ENCODE results near the gene CSF3. TPM values are rescaled to one million over a fixed set of nuclear protein-coding genes. Genes with fewer than 3 reads are reported as not detected.

Gene CSF3
- polyA plus RNA-seq, 1 donor from 2014 or later: not detected

DNA sequence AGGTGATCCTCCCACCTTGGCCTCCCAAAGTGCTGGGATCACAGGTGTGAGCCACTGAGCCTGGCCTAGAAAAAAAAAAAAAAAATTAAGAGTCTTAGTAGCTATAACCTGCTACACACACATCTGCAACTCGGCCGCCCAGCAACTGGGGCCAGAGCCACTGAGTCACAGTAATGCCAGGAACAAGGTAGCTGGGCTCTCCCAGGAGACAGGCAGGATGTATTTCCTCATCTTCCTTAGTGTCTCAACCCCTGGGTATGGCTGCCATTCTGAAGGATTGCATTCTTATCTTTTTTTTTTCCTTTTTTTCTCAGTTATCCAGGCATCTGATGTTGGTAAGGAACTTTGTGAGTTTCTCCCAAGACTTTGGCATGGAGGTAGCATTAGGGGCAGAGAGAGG lies 41.7 kb upstream of the CSF3 start:
- TF ChIP-seq POLR2AphosphoS5 (IDR thresholded peaks at IDR 0.05) (no peak), EP300 (conservative IDR thresholded peaks at IDR 0.05; ENCODE audit: poor library complexity, severe bottlenecking) (no peak), RAD21 (conservative IDR thresholded peaks at IDR 0.05) (no peak), CTCF (IDR thresholded peaks at IDR 0.05; ENCODE audit: poor library complexity, severe bottlenecking) (no peak), TAF1 (IDR thresholded peaks at IDR 0.05; ENCODE audit: low read depth) (no peak), EZH2 (IDR thresholded peaks at IDR 0.05; ENCODE audit: borderline replicate concordance, insufficient read depth, low read length, poor library complexity, severe bottlenecking) (no peak), MXI1 (conservative IDR thresholded peaks at IDR 0.05; ENCODE audit: poor library complexity, severe bottlenecking) (no peak), SMC3 (conservative IDR thresholded peaks at IDR 0.05; ENCODE audit: poor library complexity) (no peak)
- TF ChIP-seq, protein P1, sequence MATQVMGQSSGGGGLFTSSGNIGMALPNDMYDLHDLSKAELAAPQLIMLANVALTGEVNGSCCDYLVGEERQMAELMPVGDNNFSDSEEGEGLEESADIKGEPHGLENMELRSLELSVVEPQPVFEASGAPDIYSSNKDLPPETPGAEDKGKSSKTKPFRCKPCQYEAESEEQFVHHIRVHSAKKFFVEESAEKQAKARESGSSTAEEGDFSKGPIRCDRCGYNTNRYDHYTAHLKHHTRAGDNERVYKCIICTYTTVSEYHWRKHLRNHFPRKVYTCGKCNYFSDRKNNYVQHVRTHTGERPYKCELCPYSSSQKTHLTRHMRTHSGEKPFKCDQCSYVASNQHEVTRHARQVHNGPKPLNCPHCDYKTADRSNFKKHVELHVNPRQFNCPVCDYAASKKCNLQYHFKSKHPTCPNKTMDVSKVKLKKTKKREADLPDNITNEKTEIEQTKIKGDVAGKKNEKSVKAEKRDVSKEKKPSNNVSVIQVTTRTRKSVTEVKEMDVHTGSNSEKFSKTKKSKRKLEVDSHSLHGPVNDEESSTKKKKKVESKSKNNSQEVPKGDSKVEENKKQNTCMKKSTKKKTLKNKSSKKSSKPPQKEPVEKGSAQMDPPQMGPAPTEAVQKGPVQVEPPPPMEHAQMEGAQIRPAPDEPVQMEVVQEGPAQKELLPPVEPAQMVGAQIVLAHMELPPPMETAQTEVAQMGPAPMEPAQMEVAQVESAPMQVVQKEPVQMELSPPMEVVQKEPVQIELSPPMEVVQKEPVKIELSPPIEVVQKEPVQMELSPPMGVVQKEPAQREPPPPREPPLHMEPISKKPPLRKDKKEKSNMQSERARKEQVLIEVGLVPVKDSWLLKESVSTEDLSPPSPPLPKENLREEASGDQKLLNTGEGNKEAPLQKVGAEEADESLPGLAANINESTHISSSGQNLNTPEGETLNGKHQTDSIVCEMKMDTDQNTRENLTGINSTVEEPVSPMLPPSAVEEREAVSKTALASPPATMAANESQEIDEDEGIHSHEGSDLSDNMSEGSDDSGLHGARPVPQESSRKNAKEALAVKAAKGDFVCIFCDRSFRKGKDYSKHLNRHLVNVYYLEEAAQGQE (IDR thresholded peaks at IDR 0.05; ENCODE audit: borderline replicate concordance): no peak
- Histone ChIP-seq H3K9me3 (ENCODE audit: low read length) (no peaks in the 10 kb centered on the region), H3K27ac (ENCODE audit: low read length) (no peak overlapping the region), H3K36me3 (ENCODE audit: insufficient read depth, low read length) (no peaks in the 10 kb centered on the region), H3K27me3 (ENCODE audit: insufficient read depth, low read depth, low read length) (no peaks in the 10 kb centered on the region), H4K20me1 (ENCODE audit: insufficient read depth) (no peaks in the 10 kb centered on the region), H3K4me3 (ENCODE audit: low read length) (no peak overlapping the region), H3K9ac (ENCODE audit: low read length) (no peak overlapping the region), H3K4me2 (ENCODE audit: low read length) (no peak overlapping the region), H3K9me2 (ENCODE audit: insufficient read depth, low read length) (no peaks in the 10 kb centered on the region), H2AFZ (ENCODE audit: low read depth, low read length) (no peak overlapping the region), H3F3A (ENCODE audit: insufficient read depth, low read length, poor library complexity, severe bottlenecking) (no peaks in the 10 kb centered on the region), H3K79me2 (replicated peaks; ENCODE audit: insufficient read depth, low read length) (no peaks in the 10 kb centered on the region)

- Histone ChIP-seq H2AFZ (ENCODE audit: low read depth, low read length) (no peak overlapping the region), H3K36me3 (ENCODE audit: insufficient read depth, low read length) (no peaks in the 10 kb centered on the region), H3K4me3 (ENCODE audit: low read length) (no peak overlapping the region), H3F3A (ENCODE audit: insufficient read depth, low read length, poor library complexity, severe bottlenecking) (no peaks in the 10 kb centered on the region), H4K20me1 (ENCODE audit: insufficient read depth) (no peaks in the 10 kb centered on the region), H3K9me3 (ENCODE audit: low read length) (no peaks in the 10 kb centered on the region), H3K27ac (ENCODE audit: low read length) (no peak overlapping the region), H3K9ac (ENCODE audit: low read length) (no peak overlapping the region), H3K27me3 (ENCODE audit: insufficient read depth, low read depth, low read length) (no peaks in the 10 kb centered on the region), H3K4me2 (ENCODE audit: low read length) (no peak overlapping the region), H3K9me2 (ENCODE audit: insufficient read depth, low read length) (no peaks in the 10 kb centered on the region), H3K79me2 (replicated peaks; ENCODE audit: insufficient read depth, low read length) (no peaks in the 10 kb centered on the region)
- TF ChIP-seq MXI1 (conservative IDR thresholded peaks at IDR 0.05; ENCODE audit: poor library complexity, severe bottlenecking): no peak
- no peak for TF ChIP-seq CTCF (IDR thresholded peaks at IDR 0.05; ENCODE audit: poor library complexity, severe bottlenecking)
- TF ChIP-seq TAF1 (IDR thresholded peaks at IDR 0.05; ENCODE audit: low read depth): no peak
- no peak for TF ChIP-seq RAD21 (conservative IDR thresholded peaks at IDR 0.05)
- TF ChIP-seq SMC3 (conservative IDR thresholded peaks at IDR 0.05; ENCODE audit: poor library complexity): no peak
- TF ChIP-seq EZH2 (IDR thresholded peaks at IDR 0.05; ENCODE audit: borderline replicate concordance, insufficient read depth, low read length, poor library complexity, severe bottlenecking): no peak
- TF ChIP-seq EP300 (conservative IDR thresholded peaks at IDR 0.05; ENCODE audit: poor library complexity, severe bottlenecking): no peak
- TF ChIP-seq POLR2AphosphoS5 (IDR thresholded peaks at IDR 0.05): no peak
- TF ChIP-seq, protein P1 (IDR thresholded peaks at IDR 0.05; ENCODE audit: borderline replicate concordance): no peak
Measured at GRCh38 chr17:39974433-39974832, 40.8 kb upstream of the CSF3 start.

Measured in neural cell (in vitro differentiated cells).